Spleen (tissue), 11 donors: ENCODE results near the gene FAHD2A. TPM values are rescaled to one million over a fixed set of nuclear protein-coding genes. Genes with fewer than 3 reads are reported as not detected.

ENCODE experiments used
- DNase-seq: peaks from one replicate; pipeline ENCODE4 v3.0.0-alpha.2; 2020
- H3K27ac ChIP-seq, 8 donors: fragments of 200-600 bp; sonication (generic) in 7 of 8; 1 replicate in 4 of 8; 2 replicates in 4 of 8; pipeline versions ENCODE4 v1.5.0 to v1.8.0; 2016 to 2021; ENCODE audit warnings: inconsistent platforms in 4 of 8, mild to moderate bottlenecking in 4 of 8, moderate library complexity in 1 of 8
- H3K27me3 ChIP-seq, 7 donors: fragments of 200-600 bp; sonication (generic) in 6 of 7; replicated peaks in 1 of 7; 1 replicate in 4 of 7; 2 replicates in 3 of 7; pipeline versions ENCODE4 v1.5.0 to v1.8.0; 2016 to 2021; ENCODE audit warnings: inconsistent platforms in 3 of 7, mild to moderate bottlenecking in 1 of 7
- H3K36me3 ChIP-seq, 6 donors: fragments of 200-600 bp; sonication (generic) in 5 of 6; 1 replicate in 4 of 6; 2 replicates in 2 of 6; pipeline versions ENCODE4 v1.5.0 to v1.8.0; 2016 to 2021; ENCODE audit warnings: inconsistent platforms in 2 of 6
- H3K4me1 ChIP-seq, 6 donors: fragments of 200-600 bp; sonication (generic) in 5 of 6; 1 replicate in 3 of 6; 2 replicates in 3 of 6; pipeline versions ENCODE4 v1.5.0 to v1.8.0; 2016 to 2021; ENCODE audit warnings: inconsistent platforms in 3 of 6
- H3K4me3 ChIP-seq, 8 donors: fragments of 200-600 bp; sonication (generic) in 7 of 8; 1 replicate in 4 of 8; 2 replicates in 4 of 8; pipeline versions ENCODE4 v1.5.0 to v1.8.0; 2016 to 2021; ENCODE audit warnings: inconsistent platforms in 4 of 8, mild to moderate bottlenecking in 4 of 8, moderate library complexity in 2 of 8
- H3K9me3 ChIP-seq, 8 donors: fragments of 200-600 bp; sonication (generic) in 7 of 8; 1 replicate in 4 of 8; 2 replicates in 4 of 8; pipeline versions ENCODE4 v1.5.0 to v1.8.0; 2016 to 2021; ENCODE audit warnings: inconsistent platforms in 4 of 8
- POLR2A ChIP-seq, 3 donors: fragments of 450-650 bp; IDR thresholded peaks; one replicate each; pipeline ENCODE4 v1.5.1; 2017; ENCODE audit warnings: antibody characterized with exemption in 3 of 3, mild to moderate bottlenecking in 1 of 3
- POLR2AphosphoS5 ChIP-seq, 3 donors: sonication (generic); formaldehyde crosslinking; IDR thresholded peaks; one replicate each; pipeline ENCODE4 v1.5.1; 2017; ENCODE audit warnings: antibody characterized with exemption in 3 of 3
- WGBS, 5 donors: extraction: QIAGEN DNeasy Blood & Tissue Kit in 3 of 5; methylation state at CpG; one replicate each; pipeline versions ENCODE4 v1.1.5 to v1.1.7; 2013 to 2018; 5-methylcytosine and 5-hydroxymethylcytosine counted together
- intact Hi-C: fragments of 100-400 bp; cut with DNase I; formaldehyde crosslinking; loops from one replicate; pipeline ENCODE4 v1.15.0; 2023; ENCODE audit warnings: low total_unique reads
- polyA plus RNA-seq, 3 donors: library from polyadenylated mRNA; stranded (reverse); fragments of 200-250 nt; gene quantifications; one replicate each; pipeline ENCODE4 v1.2.1, GENCODE V29; 2013
- total RNA-seq, 7 donors: library from RNA; depleted of rRNA in 3 of 7; stranded (reverse); fragments of >200 nt in 3 of 7; fragmentation: NEBNext Ultra II Directional in 4 of 7; extraction: Animal tissue kit (Norgen Biotek cat#: 25700) in 4 of 7; gene quantifications; one replicate each; pipeline versions ENCODE4 v1.1.0 to v1.2.1, GENCODE V29; 2016 to 2021
- TF ChIP-seq, protein P1 (sequence below), 11 experiments: fragments of 200-600 bp in 7 of 11; fragments of 450-650 bp in 4 of 11; sonication (generic) in 4 of 11; IDR thresholded peaks in 8 of 11; conservative IDR thresholded peaks in 3 of 11; 1 replicate in 7 of 11; 2 replicates in 4 of 11; pipeline versions ENCODE4 v1.4.0 to v1.8.0; 2016 to 2021; ENCODE audit warnings: antibody characterized with exemption in 11 of 11, inconsistent platforms in 4 of 11, mild to moderate bottlenecking in 1 of 11
- donor health status: healthy with polysubstance abuse.
- donor health status: DM: no; HTN: no; CAD: no; lungs with moderate emphysema.
- donor health status: DM: no; HTN: no; CAD: no.
- donor health status: Bipolar disorder and iron deficiency.
- donor health status: healthy.
- donor health status: DM: no; HTN: no; CAD: no.
- donor health status: DM: yes; HTN: yes; CAD: no.

FAHD2A gene
- total and polyA plus RNA-seq, 10 donors, result 10.9 to 23.7 (median 17.5) TPM

- no peak for DNase-seq
- TF ChIP-seq POLR2AphosphoS5 (IDR thresholded peaks at IDR 0.05) (no peak), POLR2A (IDR thresholded peaks at IDR 0.05) (no peak)
- TF ChIP-seq, protein P1, sequence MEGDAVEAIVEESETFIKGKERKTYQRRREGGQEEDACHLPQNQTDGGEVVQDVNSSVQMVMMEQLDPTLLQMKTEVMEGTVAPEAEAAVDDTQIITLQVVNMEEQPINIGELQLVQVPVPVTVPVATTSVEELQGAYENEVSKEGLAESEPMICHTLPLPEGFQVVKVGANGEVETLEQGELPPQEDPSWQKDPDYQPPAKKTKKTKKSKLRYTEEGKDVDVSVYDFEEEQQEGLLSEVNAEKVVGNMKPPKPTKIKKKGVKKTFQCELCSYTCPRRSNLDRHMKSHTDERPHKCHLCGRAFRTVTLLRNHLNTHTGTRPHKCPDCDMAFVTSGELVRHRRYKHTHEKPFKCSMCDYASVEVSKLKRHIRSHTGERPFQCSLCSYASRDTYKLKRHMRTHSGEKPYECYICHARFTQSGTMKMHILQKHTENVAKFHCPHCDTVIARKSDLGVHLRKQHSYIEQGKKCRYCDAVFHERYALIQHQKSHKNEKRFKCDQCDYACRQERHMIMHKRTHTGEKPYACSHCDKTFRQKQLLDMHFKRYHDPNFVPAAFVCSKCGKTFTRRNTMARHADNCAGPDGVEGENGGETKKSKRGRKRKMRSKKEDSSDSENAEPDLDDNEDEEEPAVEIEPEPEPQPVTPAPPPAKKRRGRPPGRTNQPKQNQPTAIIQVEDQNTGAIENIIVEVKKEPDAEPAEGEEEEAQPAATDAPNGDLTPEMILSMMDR (IDR thresholded peaks at IDR 0.05 in 8 of 11, conservative IDR thresholded peaks at IDR 0.05 in 3 of 11), result no peak
- Histone ChIP-seq H3K27me3 (peaks cover 0 to 9% (median 0%) of the 10 kb centered on the region in 7 donors), H3K36me3 (no peaks in the 10 kb centered on the region), H3K9me3 (peaks cover 0 to 5% (median 0%) of the 10 kb centered on the region in 8 donors), H3K4me3 (no peak overlapping the region), H3K4me1 (no peaks in the 10 kb centered on the region), H3K27ac (no peak overlapping the region)
- WGBS, 5 donors, result 77 to 90% (median 85%) methylated on average over 4 to 6 of the region's 6 CpGs
- intact Hi-C loops, result no loop called here
Observed at GRCh38 chr2:95357717-95358280, 44.7 kb upstream of the FAHD2A start.

DNA sequence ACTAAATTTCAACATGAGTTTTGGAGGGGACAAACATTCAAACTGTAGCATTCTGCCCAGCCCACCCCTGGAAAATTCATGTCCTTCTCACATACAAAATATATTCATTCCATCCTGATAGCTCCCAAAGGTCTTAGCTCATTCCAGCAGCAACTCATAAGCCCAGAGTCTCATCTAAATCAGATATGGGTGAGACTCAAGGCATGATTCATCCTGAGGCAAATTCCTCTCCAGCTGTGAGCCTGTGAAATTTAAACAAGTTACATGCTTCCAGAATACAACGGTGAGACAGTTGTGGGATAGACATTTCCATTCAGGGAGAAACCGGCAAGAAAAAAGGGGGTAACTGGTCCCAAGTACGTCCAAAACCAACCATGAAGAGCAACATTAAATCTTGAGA is 43.5 kb upstream of the FAHD2A start:
- Histone ChIP-seq H3K9me3 (peaks cover 0 to 5% (median 0%) of the 10 kb centered on the region in 8 donors), H3K4me3 (no peak overlapping the region), H3K4me1 (no peaks in the 10 kb centered on the region), H3K27me3 (peaks cover 0 to 9% (median 0%) of the 10 kb centered on the region in 7 donors), H3K27ac (no peak overlapping the region), H3K36me3 (no peaks in the 10 kb centered on the region)
- WGBS, 5 donors, result 77 to 95% (median 88%) methylated on average over 3 of the region's 3 CpGs
- intact Hi-C loops, result no loop called here
- TF ChIP-seq POLR2AphosphoS5 (IDR thresholded peaks at IDR 0.05), result no peak
- no peak for TF ChIP-seq POLR2A (IDR thresholded peaks at IDR 0.05)
- TF ChIP-seq, protein P1 (IDR thresholded peaks at IDR 0.05 in 8 of 11, conservative IDR thresholded peaks at IDR 0.05 in 3 of 11), result no peak
- no peak for DNase-seq

DNA sequence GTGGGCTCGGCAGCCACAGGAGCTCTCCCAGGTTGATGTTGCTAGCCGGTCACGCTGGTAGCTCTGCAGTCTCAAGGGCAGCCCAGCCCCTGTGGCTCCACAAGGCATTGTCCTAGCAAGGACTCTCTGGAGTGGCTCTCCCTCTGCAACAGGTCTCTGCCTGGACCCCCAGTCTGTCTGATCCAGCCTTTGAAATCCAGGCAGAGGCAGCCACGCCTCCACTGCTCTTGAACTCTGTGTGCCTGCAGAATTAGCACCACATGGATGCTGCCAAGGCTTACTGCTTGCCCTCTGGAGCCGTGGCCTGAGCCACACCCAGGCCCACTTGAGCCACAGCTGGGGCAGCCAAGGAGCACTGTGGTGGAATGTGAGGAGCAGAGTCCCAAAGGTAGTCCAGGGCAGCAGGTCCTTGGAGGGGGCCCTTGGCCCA is 43.0 kb upstream of the FAHD2A start:
- TF ChIP-seq, protein P1 (IDR thresholded peaks at IDR 0.05 in 8 of 11, conservative IDR thresholded peaks at IDR 0.05 in 3 of 11), result no peak
- intact Hi-C loops, result no loop called here
- WGBS, 5 donors, result 74 to 89% (median 78%) methylated on average over 4 to 5 of the region's 5 CpGs
- no peak for DNase-seq
- no peak overlapping the region for H3K27ac ChIP-seq
- H3K9me3 ChIP-seq, result peaks cover 0 to 5% (median 0%) of the 10 kb centered on the region in 8 donors
- no peak overlapping the region for H3K4me3 ChIP-seq
- H3K4me1 ChIP-seq, result no peaks in the 10 kb centered on the region
- peaks cover 0 to 9% (median 0%) of the 10 kb centered on the region in 7 donors for H3K27me3 ChIP-seq
- H3K36me3 ChIP-seq, result no peaks in the 10 kb centered on the region

DNA sequence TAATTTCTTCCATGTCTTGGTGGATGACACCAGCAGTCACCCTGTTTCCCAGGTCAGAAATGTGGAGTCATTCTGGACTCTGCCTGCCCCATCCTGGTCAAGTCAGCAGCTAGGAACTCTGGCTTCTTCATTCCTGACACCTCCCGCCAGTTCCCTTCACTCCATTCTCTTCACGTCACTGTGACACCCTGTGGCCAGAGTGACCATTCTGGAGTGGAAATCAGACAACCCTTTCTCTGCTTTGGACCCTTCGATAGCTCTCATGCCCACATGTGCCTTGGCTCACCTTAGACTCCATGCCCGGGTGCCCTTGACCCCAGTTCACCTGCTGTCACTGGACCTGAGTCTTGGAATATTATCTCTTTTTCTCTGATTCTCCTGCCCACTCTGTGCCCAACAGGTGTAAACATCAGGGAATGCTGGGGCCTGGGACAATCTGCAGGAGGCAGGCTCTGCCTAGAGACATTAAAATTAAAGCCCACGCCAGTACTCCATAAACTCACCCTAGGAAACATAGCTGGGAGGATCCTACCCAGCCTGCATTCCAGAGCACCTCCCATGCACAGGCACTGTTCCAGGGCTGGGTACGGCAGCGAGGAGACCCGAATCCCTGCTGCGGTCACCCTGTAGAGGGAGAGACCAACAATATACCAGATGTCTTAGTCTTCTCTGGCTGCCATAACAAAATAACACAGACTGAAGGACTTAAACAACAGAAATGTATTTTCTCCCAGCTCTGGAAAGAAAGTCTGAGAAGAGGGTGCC is 41.1 kb upstream of the FAHD2A start:
- Histone ChIP-seq H3K4me3 (no peak overlapping the region), H3K27me3 (peaks cover 0 to 9% (median 0%) of the 10 kb centered on the region in 7 donors), H3K36me3 (no peaks in the 10 kb centered on the region), H3K4me1 (no peaks in the 10 kb centered on the region), H3K27ac (no peak overlapping the region), H3K9me3 (peaks cover 0 to 5% (median 0%) of the 10 kb centered on the region in 8 donors)
- no peak for TF ChIP-seq POLR2A (IDR thresholded peaks at IDR 0.05)
- TF ChIP-seq, protein P1 (IDR thresholded peaks at IDR 0.05 in 8 of 11, conservative IDR thresholded peaks at IDR 0.05 in 3 of 11), result no peak
- TF ChIP-seq POLR2AphosphoS5 (IDR thresholded peaks at IDR 0.05), result no peak
- WGBS, 5 donors, result 82 to 91% (median 88%) methylated on average over 9 of the region's 9 CpGs
- intact Hi-C loops, result no loop called here
- DNase-seq, result peak; percentile 30
